HG03558 (cell line): Measurements from ENCODE around the gene TTC39A.
"Not testable (repeated sequence)": the region's sequence is repeated elsewhere in the genome, so short reads cannot be mapped to it uniquely, and the experiment has no call there.

Source experiments
- ATAC-seq: cut with Tn5 transposase; IDR thresholded peaks from one replicate; pipeline ENCODE4 v1.9.1; 2021; ENCODE audit warnings: moderate number of reproducible peaks; ENCODE audit not compliant: unreplicated experiment; ENCODE audit errors: extremely low read depth

Gene TTC39A

GRCh38 chr1:51341876-51342496 is 11.6 kb upstream of the TTC39A start:
- peak; percentile 52 for ATAC-seq

- no peak for ATAC-seq
These were observed 10.0 kb upstream of the TTC39A start for GRCh38 chr1:51340380-51340779.

GRCh38 chr1:51336711-51337110 is 6.3 kb upstream of the TTC39A start:
- no peak for ATAC-seq

- no peak for ATAC-seq
These were observed 5.6 kb upstream of the TTC39A start for GRCh38 chr1:51336004-51336403.

- ATAC-seq: no peak
These were observed 1.1 kb upstream of the TTC39A start for GRCh38 chr1:51331206-51332100.

- no peak for ATAC-seq
These were observed 678 bp downstream of the TTC39A start for GRCh38 chr1:51329443-51330325.

GRCh38 chr1:51328926-51329325 is 1.4 kb downstream of the TTC39A start:
- ATAC-seq: no peak

GRCh38 chr1:51328279-51328678 is 2.1 kb downstream of the TTC39A start:
- no peak for ATAC-seq

- ATAC-seq: no peak
These were observed 3.0 kb downstream of the TTC39A start for GRCh38 chr1:51327386-51327785.

- ATAC-seq: no peak
These were observed 3.5 kb downstream of the TTC39A start for GRCh38 chr1:51326839-51327238.

- no peak for ATAC-seq
These were observed 4.2 kb downstream of the TTC39A start for GRCh38 chr1:51325878-51326755.

- no peak for ATAC-seq
These were observed 5.0 kb downstream of the TTC39A start for GRCh38 chr1:51325391-51325790.

- ATAC-seq: not testable (repeated sequence)
These were observed 5.4 kb downstream of the TTC39A start for GRCh38 chr1:51325011-51325385.

- ATAC-seq: no peak
These were observed 5.9 kb downstream of the TTC39A start for GRCh38 chr1:51324251-51325010.

GRCh38 chr1:51323778-51324177 is 6.6 kb downstream of the TTC39A start:
- no peak for ATAC-seq

- no peak for ATAC-seq
These were observed 7.8 kb downstream of the TTC39A start for GRCh38 chr1:51322417-51323101.

- ATAC-seq: no peak
These were observed 8.5 kb downstream of the TTC39A start for GRCh38 chr1:51321924-51322280.
